H1 (cell line): ENCODE measurements around the gene SNTG2. TPM values are rescaled to one million over a fixed set of nuclear protein-coding genes. Genes with fewer than 3 reads are reported as not detected.

Experiments
- ATF2 ChIP-seq: IDR thresholded peaks from 2 replicates; pipeline ENCODE4 v1.6.1; 2012; ENCODE audit warnings: low read length, inconsistent platforms
- BRCA1 ChIP-seq: IDR thresholded peaks from 2 replicates; pipeline ENCODE4 v1.6.1; 2012; ENCODE audit warnings: low read depth, low read length, improper control_type of control experiment
- JUND ChIP-seq: IDR thresholded peaks from 2 replicates; pipeline ENCODE4 v1.6.1; 2011; ENCODE audit warnings: mild to moderate bottlenecking, improper control_type of control experiment, low read length
- NRF1 ChIP-seq: IDR thresholded peaks from 2 replicates; pipeline ENCODE4 v1.6.1; 2011; ENCODE audit warnings: mild to moderate bottlenecking, low read depth, low read length, improper control_type of control experiment
- RXRA ChIP-seq: IDR thresholded peaks from 2 replicates; pipeline ENCODE4 v1.6.1; 2011; ENCODE audit warnings: low read depth, mild to moderate bottlenecking, low read length, moderate library complexity; ENCODE audit not compliant: insufficient read depth
- USF2 ChIP-seq: IDR thresholded peaks from 2 replicates; pipeline ENCODE4 v1.6.1; 2011; ENCODE audit warnings: low read length, improper control_type of control experiment
- YY1 ChIP-seq: IDR thresholded peaks from 2 replicates; pipeline ENCODE4 v1.6.1; 2011; ENCODE audit warnings: low read depth, mild to moderate bottlenecking, low read length
- polyA plus RNA-seq, 7 experiments: library from polyadenylated mRNA; depleted of rRNA in 3 of 7; stranded (reverse) in 5 of 7; unstranded in 2 of 7; fragments of >200 nt in 5 of 7; fragments of 200-250 nt in 2 of 7; gene quantifications; 1 replicate in 5 of 7; 2 replicates in 1 of 7; 4 replicates in 1 of 7; pipeline versions ENCODE4 v1.2.1 to v1.2.3, GENCODE V29; 2011 to 2013; ENCODE audit warnings: missing spikeins in 2 of 7, mixed read lengths in 2 of 7
- total RNA-seq: library from RNA; stranded (reverse); fragmentation: NEBNext Ultra II Directional; extraction: Animal tissue kit (Norgen Biotek cat#: 25700); gene quantifications from 2 replicates; pipeline ENCODE4 v1.2.1, GENCODE V29; 2021

SNTG2 gene
- total and polyA plus RNA-seq, 2 of the 8 experiments (the other 6 are each of a cell fraction or from before 2014, with no cell fraction given): 6.6 to 18.1 TPM

GRCh38 chr2:1154710-1155594 is 204.3 kb downstream of the SNTG2 start (continued):
- TF ChIP-seq USF2 (no peak), RXRA (no peak), JUND (no peak), ATF2 (no peak), YY1 (no peak), NRF1 (no peak), BRCA1 (no peak)
